Liver (tissue), 9 donors: ENCODE measurements around the gene SH2D6. TPM values are rescaled to one million over a fixed set of nuclear protein-coding genes. Genes with fewer than 3 reads are reported as not detected.

ENCODE experiments used
- DNase-seq: peaks from one replicate; pipeline ENCODE4 v3.0.0-alpha.2; 2017; ENCODE audit warnings: low spot score
- H3K27ac ChIP-seq, 2 donors: one replicate each; pipeline ENCODE4 v1.7.0; 2013; ENCODE audit warnings: inconsistent platforms in 2 of 2, low read length in 2 of 2, control low read depth in 1 of 2, low read depth in 1 of 2, mild to moderate bottlenecking in 1 of 2
- H3K27me3 ChIP-seq, 4 donors: one replicate each; pipeline versions ENCODE4 v1.6.1 to v1.7.0; 2013; ENCODE audit warnings: low read length in 3 of 4, inconsistent platforms in 1 of 4, mild to moderate bottlenecking in 1 of 4, moderate library complexity in 1 of 4; ENCODE audit not compliant: control insufficient read depth in 4 of 4, insufficient read depth in 4 of 4
- H3K36me3 ChIP-seq, 4 donors: one replicate each; pipeline versions ENCODE4 v1.6.1 to v1.7.0; 2013; ENCODE audit warnings: low read length in 3 of 4, mild to moderate bottlenecking in 3 of 4, low read depth in 1 of 4, moderate library complexity in 1 of 4; ENCODE audit not compliant: control insufficient read depth in 4 of 4, insufficient read depth in 3 of 4
- H3K4me1 ChIP-seq, 4 donors: one replicate each; pipeline versions ENCODE4 v1.6.1 to v1.7.0; 2013; ENCODE audit warnings: low read length in 3 of 4, mild to moderate bottlenecking in 3 of 4, moderate library complexity in 1 of 4; ENCODE audit not compliant: control insufficient read depth in 4 of 4, insufficient read depth in 4 of 4
- H3K4me3 ChIP-seq, 3 donors: one replicate each; pipeline versions ENCODE4 v1.6.1 to v1.7.0; 2013; ENCODE audit warnings: low read length in 3 of 3, control low read depth in 1 of 3, low read depth in 1 of 3, mild to moderate bottlenecking in 1 of 3
- H3K9ac ChIP-seq, 2 donors: one replicate each; pipeline ENCODE4 v1.7.0; 2013; ENCODE audit warnings: low read length in 2 of 2, mild to moderate bottlenecking in 2 of 2, moderate library complexity in 2 of 2, control low read depth in 1 of 2, low read depth in 1 of 2
- H3K9me3 ChIP-seq, 4 donors: one replicate each; pipeline versions ENCODE4 v1.6.1 to v1.7.0; 2013; ENCODE audit warnings: low read length in 3 of 4; ENCODE audit not compliant: control insufficient read depth in 4 of 4
- EGR1 ChIP-seq, 2 donors: IDR thresholded peaks; 2 replicates each; pipeline ENCODE4 v1.6.1; 2016 to 2018; ENCODE audit warnings: antibody characterized with exemption in 2 of 2, low read depth in 2 of 2
- FOXA1 ChIP-seq: IDR thresholded peaks from 2 replicates; pipeline ENCODE4 v1.6.1; 2016; ENCODE audit warnings: antibody characterized with exemption
- FOXA2 ChIP-seq: IDR thresholded peaks from 2 replicates; pipeline ENCODE4 v1.6.1; 2016; ENCODE audit warnings: antibody characterized with exemption
- GABPA ChIP-seq, 2 donors: IDR thresholded peaks in 1 of 2; conservative IDR thresholded peaks in 1 of 2; 2 replicates each; pipeline ENCODE4 v1.6.1; 2016; ENCODE audit warnings: antibody characterized with exemption in 2 of 2, mild to moderate bottlenecking in 1 of 2, moderate library complexity in 1 of 2
- HNF4G ChIP-seq: IDR thresholded peaks from 2 replicates; pipeline ENCODE4 v1.6.1; 2016; ENCODE audit warnings: antibody characterized with exemption
- JUND ChIP-seq, 2 donors: IDR thresholded peaks; 2 replicates each; pipeline ENCODE4 v1.6.1; 2016; ENCODE audit warnings: antibody characterized with exemption in 2 of 2
- RAD21 ChIP-seq, 2 donors: IDR thresholded peaks; 2 replicates each; pipeline ENCODE4 v1.6.1; 2016; ENCODE audit warnings: antibody characterized with exemption in 2 of 2, mild to moderate bottlenecking in 2 of 2
- REST ChIP-seq: IDR thresholded peaks from 2 replicates; pipeline ENCODE4 v1.6.1; 2016; ENCODE audit warnings: antibody characterized with exemption, mild to moderate bottlenecking
- RXRA ChIP-seq, 2 donors: IDR thresholded peaks; 2 replicates each; pipeline ENCODE4 v1.6.1; 2017 to 2018; ENCODE audit warnings: antibody characterized with exemption in 2 of 2, mild to moderate bottlenecking in 1 of 2
- SP1 ChIP-seq: IDR thresholded peaks from 2 replicates; pipeline ENCODE4 v1.6.1; 2018; ENCODE audit warnings: antibody characterized with exemption, mild to moderate bottlenecking
- TAF1 ChIP-seq: conservative IDR thresholded peaks from 2 replicates; pipeline ENCODE4 v1.6.1; 2016; ENCODE audit warnings: antibody characterized with exemption, mild to moderate bottlenecking
- YY1 ChIP-seq: IDR thresholded peaks from 2 replicates; pipeline ENCODE4 v1.6.1; 2016; ENCODE audit warnings: antibody characterized with exemption, mild to moderate bottlenecking
- ZBTB33 ChIP-seq: IDR thresholded peaks from 2 replicates; pipeline ENCODE4 v1.6.1; 2016; ENCODE audit warnings: antibody characterized with exemption
- WGBS: extraction: QIAGEN DNeasy Blood & Tissue Kit; methylation state at CpG from one replicate; pipeline ENCODE4 v1.1.7; 2013; 5-methylcytosine and 5-hydroxymethylcytosine counted together
- polyA plus RNA-seq, 2 donors: library from polyadenylated mRNA; stranded (reverse) in 1 of 2; unstranded in 1 of 2; fragments of 200-250 nt in 1 of 2; fragments of >200 nt in 1 of 2; fragmentation: Nextera tagmentation in 1 of 2; extraction: Ambion mirVana in 1 of 2; gene quantifications; one replicate each; pipeline versions ENCODE4 v1.2.1 to v1.2.3, GENCODE V29; 2013 to 2015
- total RNA-seq, 2 donors: library from RNA; depleted of rRNA; stranded (reverse); fragments of >200 nt; gene quantifications; one replicate each; pipeline ENCODE4 v1.2.3, GENCODE V29; 2014
- TF ChIP-seq, protein P1 (sequence below): IDR thresholded peaks from 2 replicates; pipeline ENCODE4 v1.6.1; 2016; ENCODE audit warnings: antibody characterized with exemption
- TF ChIP-seq, protein P2 (sequence below): fragments of 150-350 bp; IDR thresholded peaks from 2 replicates; pipeline ENCODE4 v1.5.1; 2017; ENCODE audit warnings: improper control_type of control experiment, low read depth, low read length; ENCODE audit not compliant: missing input control
- donor health status: healthy.
- donor health status: healthy.
- donor health status: healthy.
- donor health status: healthy.
- donor health status: healthy.

Gene SH2D6
- total and polyA plus RNA-seq, 4 donors = 0.28 to 0.92 (median 0.39) TPM; not detected in 1

- H3K4me3 ChIP-seq = no peak overlapping the region
- H3K27ac ChIP-seq = no peak overlapping the region
- TF ChIP-seq REST = no peak
- no peak for TF ChIP-seq GABPA (IDR thresholded peaks at IDR 0.05 in 1 of 2, conservative IDR thresholded peaks at IDR 0.05 in 1 of 2)
- TF ChIP-seq ZBTB33 = no peak
- TF ChIP-seq JUND (IDR thresholded peaks at IDR 0.05) = no peak
- TF ChIP-seq EGR1 (IDR thresholded peaks at IDR 0.05; ENCODE audit: low read depth in 2 of 2) = no peak
- no peak for TF ChIP-seq YY1
- TF ChIP-seq FOXA2 = no peak
- TF ChIP-seq, protein P1, sequence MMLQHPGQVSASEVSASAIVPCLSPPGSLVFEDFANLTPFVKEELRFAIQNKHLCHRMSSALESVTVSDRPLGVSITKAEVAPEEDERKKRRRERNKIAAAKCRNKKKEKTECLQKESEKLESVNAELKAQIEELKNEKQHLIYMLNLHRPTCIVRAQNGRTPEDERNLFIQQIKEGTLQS = no peak
- no peak for TF ChIP-seq RAD21 (IDR thresholded peaks at IDR 0.05)
- no peak for TF ChIP-seq RXRA (IDR thresholded peaks at IDR 0.05)
- TF ChIP-seq, protein P2, sequence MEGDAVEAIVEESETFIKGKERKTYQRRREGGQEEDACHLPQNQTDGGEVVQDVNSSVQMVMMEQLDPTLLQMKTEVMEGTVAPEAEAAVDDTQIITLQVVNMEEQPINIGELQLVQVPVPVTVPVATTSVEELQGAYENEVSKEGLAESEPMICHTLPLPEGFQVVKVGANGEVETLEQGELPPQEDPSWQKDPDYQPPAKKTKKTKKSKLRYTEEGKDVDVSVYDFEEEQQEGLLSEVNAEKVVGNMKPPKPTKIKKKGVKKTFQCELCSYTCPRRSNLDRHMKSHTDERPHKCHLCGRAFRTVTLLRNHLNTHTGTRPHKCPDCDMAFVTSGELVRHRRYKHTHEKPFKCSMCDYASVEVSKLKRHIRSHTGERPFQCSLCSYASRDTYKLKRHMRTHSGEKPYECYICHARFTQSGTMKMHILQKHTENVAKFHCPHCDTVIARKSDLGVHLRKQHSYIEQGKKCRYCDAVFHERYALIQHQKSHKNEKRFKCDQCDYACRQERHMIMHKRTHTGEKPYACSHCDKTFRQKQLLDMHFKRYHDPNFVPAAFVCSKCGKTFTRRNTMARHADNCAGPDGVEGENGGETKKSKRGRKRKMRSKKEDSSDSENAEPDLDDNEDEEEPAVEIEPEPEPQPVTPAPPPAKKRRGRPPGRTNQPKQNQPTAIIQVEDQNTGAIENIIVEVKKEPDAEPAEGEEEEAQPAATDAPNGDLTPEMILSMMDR = no peak
- no peak overlapping the region for H3K9ac ChIP-seq
- DNase-seq = no peak
- H3K36me3 ChIP-seq = no peaks in the 10 kb centered on the region
- no peaks in the 10 kb centered on the region for H3K9me3 ChIP-seq
- H3K27me3 ChIP-seq = no peaks in the 10 kb centered on the region
- 64% methylated on average over 6 of the region's 6 CpGs for WGBS
- peaks cover 14 to 23% (median 19%) of the 10 kb centered on the region in 4 donors for H3K4me1 ChIP-seq
Measured at GRCh38 chr2:85433511-85434089, 15.1 kb downstream of the SH2D6 start.

DNA sequence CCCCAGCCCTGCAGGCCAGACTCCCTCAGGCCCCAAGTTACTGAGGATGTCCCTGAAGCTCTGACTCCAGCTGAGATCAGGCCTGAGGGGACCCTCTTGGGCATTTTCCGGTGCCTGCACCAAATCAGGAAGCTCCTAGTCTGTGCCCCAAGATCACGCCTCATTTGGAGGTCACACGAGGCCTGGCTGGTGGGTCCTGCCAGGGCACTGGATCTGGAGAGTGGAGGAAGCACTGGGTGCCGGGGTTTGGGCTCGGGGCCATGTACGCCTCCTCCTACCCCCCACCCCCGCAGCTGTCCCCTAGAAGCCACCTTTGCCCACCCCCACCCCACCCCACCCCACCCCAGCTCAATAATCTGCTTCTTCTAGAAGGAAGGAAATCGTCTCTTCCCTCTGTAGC, 16.2 kb downstream of the SH2D6 start:
- TF ChIP-seq TAF1 (no peak), EGR1 (IDR thresholded peaks at IDR 0.05; ENCODE audit: low read depth in 2 of 2) (no peak), HNF4G (no peak), REST (no peak), SP1 (no peak), GABPA (IDR thresholded peaks at IDR 0.05 in 1 of 2, conservative IDR thresholded peaks at IDR 0.05 in 1 of 2) (no peak), FOXA1 (no peak)
- H3K9ac ChIP-seq = no peak overlapping the region
- H3K27me3 ChIP-seq = no peaks in the 10 kb centered on the region
- H3K36me3 ChIP-seq = no peaks in the 10 kb centered on the region
- WGBS = 84% methylated on average over 8 of the region's 8 CpGs
- H3K4me3 ChIP-seq = no peak overlapping the region
- H3K4me1 ChIP-seq = peaks cover 16 to 23% (median 20%) of the 10 kb centered on the region in 4 donors
- no peak for DNase-seq
- no peaks in the 10 kb centered on the region for H3K9me3 ChIP-seq
- H3K27ac ChIP-seq = no peak overlapping the region
